HG03060 (cell line): ENCODE measurements around the gene IGSF23.

ENCODE experiments used
- ATAC-seq: cut with Tn5 transposase; IDR thresholded peaks from one replicate; pipeline ENCODE4 v1.9.1; 2021; ENCODE audit warnings: low read depth, moderate number of reproducible peaks; ENCODE audit not compliant: unreplicated experiment

Gene IGSF23

DNA sequence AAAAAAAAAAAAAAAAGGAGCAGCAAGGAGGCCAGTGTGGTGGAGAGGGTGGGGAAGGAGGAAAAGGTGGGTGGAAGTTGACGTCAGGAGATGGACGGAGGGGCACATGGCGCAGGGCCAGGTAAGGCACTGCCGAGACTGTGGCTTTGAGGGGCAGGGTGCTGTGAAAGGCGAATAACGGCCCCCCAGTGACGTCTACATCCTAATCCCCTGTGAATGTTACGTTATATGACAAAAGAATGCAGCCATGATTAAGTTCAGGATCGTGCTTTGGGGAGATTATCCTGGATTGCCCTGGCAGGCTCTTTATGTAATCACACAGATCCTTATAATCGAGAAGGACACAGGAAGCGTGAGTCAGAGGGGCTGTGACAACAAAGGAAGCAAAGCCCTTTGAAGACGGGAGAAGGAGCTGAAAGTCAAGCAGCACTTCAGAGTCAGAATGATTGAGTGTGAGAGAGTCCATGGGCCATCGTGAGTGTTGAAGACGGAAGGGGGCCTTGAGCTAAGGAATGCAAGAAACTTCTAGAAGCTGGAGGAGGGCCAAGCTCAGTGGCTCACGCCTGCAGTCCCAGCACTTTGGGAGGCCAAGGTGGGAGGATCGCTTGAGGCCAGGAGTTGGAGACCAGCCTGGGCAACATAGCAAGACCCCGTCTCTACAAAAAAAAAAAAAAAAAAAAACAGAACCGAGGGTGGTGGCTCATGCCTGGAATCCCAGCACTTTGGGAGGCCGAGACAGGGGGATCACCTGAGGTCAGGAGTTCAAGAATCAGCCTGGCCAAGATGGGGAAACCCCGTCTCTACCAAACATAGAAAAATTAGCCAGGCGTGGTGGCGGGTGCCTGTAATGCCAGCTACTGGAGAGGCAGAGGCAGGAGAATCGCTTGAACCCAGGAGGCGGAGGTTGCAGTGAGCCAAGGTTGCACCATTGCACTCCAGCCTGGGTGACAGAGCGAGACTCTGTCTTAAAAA is 71.8 kb downstream of the IGSF23 start:
- no peak for ATAC-seq

DNA sequence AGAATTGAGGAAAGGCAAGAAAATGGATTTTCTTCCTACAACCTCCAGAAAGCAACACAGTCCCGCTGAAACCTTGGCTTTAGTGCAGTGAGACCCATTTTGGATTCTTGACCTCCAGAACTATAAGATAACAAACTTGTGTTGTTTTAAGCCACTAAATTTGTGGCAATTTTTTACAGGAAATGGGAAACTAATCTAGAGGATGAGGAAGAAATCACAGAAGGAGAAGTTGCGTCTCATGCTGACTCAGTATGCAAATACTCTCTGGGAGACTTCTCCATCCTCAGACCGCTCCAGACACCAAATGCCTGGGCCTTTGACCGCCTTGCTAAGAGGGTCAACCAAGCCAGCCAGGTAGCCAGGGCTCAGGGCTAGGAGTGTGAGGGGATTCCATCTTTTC is 72.5 kb downstream of the IGSF23 start:
- no peak for ATAC-seq
